Ishikawa (cell line): ENCODE data around the gene ATP5PD.

Experiments used
- CEBPB ChIP-seq: IDR thresholded peaks from 2 replicates; pipeline ENCODE4 v1.6.1; 2012
- CREB1 ChIP-seq: IDR thresholded peaks from 2 replicates; pipeline ENCODE4 v1.6.1; 2012; ENCODE audit warnings: low read depth
- EGR1 ChIP-seq: IDR thresholded peaks from 2 replicates; pipeline ENCODE4 v1.6.1; 2012
- EP300 ChIP-seq: IDR thresholded peaks from 2 replicates; pipeline ENCODE4 v1.6.1; 2012; ENCODE audit warnings: borderline replicate concordance
- FOXM1 ChIP-seq: IDR thresholded peaks from 2 replicates; pipeline ENCODE4 v1.6.1; 2012; ENCODE audit warnings: low read depth, borderline replicate concordance
- MAX ChIP-seq: IDR thresholded peaks from 2 replicates; pipeline ENCODE4 v1.6.1; 2012
- NFIC ChIP-seq: IDR thresholded peaks from 2 replicates; pipeline ENCODE4 v1.6.1; 2012
- RAD21 ChIP-seq: IDR thresholded peaks from 2 replicates; pipeline ENCODE4 v1.6.1; 2012; ENCODE audit warnings: low read depth
- TAF1 ChIP-seq: IDR thresholded peaks from 2 replicates; pipeline ENCODE4 v1.6.1; 2012; ENCODE audit warnings: low read depth, mild to moderate bottlenecking
- TCF12 ChIP-seq: IDR thresholded peaks from 2 replicates; pipeline ENCODE4 v1.6.1; 2012; ENCODE audit warnings: low read depth
- TEAD4 ChIP-seq: IDR thresholded peaks from 2 replicates; pipeline ENCODE4 v1.6.1; 2012
- USF1 ChIP-seq: IDR thresholded peaks from 2 replicates; pipeline ENCODE4 v1.6.1; 2012
- YY1 ChIP-seq: IDR thresholded peaks from 2 replicates; pipeline ENCODE4 v1.6.1; 2012; ENCODE audit warnings: low read depth
- ZBTB7A ChIP-seq: IDR thresholded peaks from 2 replicates; pipeline ENCODE4 v1.6.1; 2012; ENCODE audit warnings: low read depth
- TF ChIP-seq, protein P1 (sequence below): IDR thresholded peaks from 2 replicates; pipeline ENCODE4 v1.6.1; 2012; ENCODE audit warnings: low read depth, mild to moderate bottlenecking

The ATP5PD gene

GRCh38 chr17:75063201-75063600, 16.4 kb upstream of the ATP5PD start:
- TF ChIP-seq YY1 (no peak), TEAD4 (no peak), USF1 (no peak), MAX (no peak), EGR1 (no peak), TCF12 (no peak), TAF1 (no peak), EP300 (no peak), RAD21 (no peak), NFIC (no peak), FOXM1 (no peak), CREB1 (no peak), CEBPB (no peak), ZBTB7A (no peak)
- TF ChIP-seq, protein P1, sequence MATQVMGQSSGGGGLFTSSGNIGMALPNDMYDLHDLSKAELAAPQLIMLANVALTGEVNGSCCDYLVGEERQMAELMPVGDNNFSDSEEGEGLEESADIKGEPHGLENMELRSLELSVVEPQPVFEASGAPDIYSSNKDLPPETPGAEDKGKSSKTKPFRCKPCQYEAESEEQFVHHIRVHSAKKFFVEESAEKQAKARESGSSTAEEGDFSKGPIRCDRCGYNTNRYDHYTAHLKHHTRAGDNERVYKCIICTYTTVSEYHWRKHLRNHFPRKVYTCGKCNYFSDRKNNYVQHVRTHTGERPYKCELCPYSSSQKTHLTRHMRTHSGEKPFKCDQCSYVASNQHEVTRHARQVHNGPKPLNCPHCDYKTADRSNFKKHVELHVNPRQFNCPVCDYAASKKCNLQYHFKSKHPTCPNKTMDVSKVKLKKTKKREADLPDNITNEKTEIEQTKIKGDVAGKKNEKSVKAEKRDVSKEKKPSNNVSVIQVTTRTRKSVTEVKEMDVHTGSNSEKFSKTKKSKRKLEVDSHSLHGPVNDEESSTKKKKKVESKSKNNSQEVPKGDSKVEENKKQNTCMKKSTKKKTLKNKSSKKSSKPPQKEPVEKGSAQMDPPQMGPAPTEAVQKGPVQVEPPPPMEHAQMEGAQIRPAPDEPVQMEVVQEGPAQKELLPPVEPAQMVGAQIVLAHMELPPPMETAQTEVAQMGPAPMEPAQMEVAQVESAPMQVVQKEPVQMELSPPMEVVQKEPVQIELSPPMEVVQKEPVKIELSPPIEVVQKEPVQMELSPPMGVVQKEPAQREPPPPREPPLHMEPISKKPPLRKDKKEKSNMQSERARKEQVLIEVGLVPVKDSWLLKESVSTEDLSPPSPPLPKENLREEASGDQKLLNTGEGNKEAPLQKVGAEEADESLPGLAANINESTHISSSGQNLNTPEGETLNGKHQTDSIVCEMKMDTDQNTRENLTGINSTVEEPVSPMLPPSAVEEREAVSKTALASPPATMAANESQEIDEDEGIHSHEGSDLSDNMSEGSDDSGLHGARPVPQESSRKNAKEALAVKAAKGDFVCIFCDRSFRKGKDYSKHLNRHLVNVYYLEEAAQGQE: no peak

GRCh38 chr17:75061618-75062017, 14.8 kb upstream of the ATP5PD start:
- TF ChIP-seq USF1 (no peak), MAX (no peak), TAF1 (no peak), EP300 (no peak), EGR1 (no peak), ZBTB7A (no peak), RAD21 (no peak)

DNA sequence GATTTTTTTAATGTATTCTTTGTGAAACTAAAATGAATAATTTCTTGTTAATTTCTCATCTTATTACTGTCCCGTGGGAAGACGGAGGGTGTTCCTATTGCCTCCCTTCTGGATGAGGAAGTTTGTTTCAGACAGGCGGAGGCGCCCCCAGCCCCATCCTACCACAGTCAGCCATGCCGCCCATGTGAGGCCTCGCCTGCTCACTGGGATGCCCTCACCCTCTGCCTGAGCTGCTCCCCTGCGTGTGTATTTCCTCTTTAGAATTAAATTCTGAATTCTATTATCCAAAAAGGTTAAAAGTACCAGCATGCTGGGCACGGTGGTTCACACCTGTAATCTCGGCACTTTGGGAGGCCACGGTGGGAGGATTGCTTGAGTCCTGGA, 14.3 kb upstream of the ATP5PD start:
- no peak for TF ChIP-seq TCF12
- TF ChIP-seq ZBTB7A: no peak
- TF ChIP-seq USF1: no peak
- no peak for TF ChIP-seq TAF1
- TF ChIP-seq CREB1: no peak
- no peak for TF ChIP-seq RAD21
- no peak for TF ChIP-seq CEBPB
- no peak for TF ChIP-seq TEAD4
- TF ChIP-seq YY1: no peak
- no peak for TF ChIP-seq FOXM1
- TF ChIP-seq, protein P1: no peak
- no peak for TF ChIP-seq EP300
- no peak for TF ChIP-seq EGR1
- no peak for TF ChIP-seq MAX

GRCh38 chr17:75060434-75061054, 13.8 kb upstream of the ATP5PD start:
- TF ChIP-seq FOXM1: no peak
- TF ChIP-seq TEAD4: no peak
- TF ChIP-seq, protein P1: no peak
